GM12891 (cell line): ENCODE results near the gene RAB20.
"Not testable (repeated sequence)": the region's sequence is repeated elsewhere in the genome, so short reads cannot be mapped to it uniquely, and the experiment has no call there.

Experiments used
- DNase-seq: peaks from one replicate; pipeline ENCODE4 v3.0.0; 2011; ENCODE audit warnings: low spot score; ENCODE audit not compliant: insufficient read length
- FAIRE-seq: peaks from 2 replicates; lab custom pipeline; 2011; peaks lifted over from hg19 to GRCh38; lab: Jason Lieb, UNC
- PAX5 ChIP-seq: IDR thresholded peaks from 2 replicates; pipeline ENCODE4 v1.6.1; 2011; ENCODE audit warnings: low read length, moderate library complexity, mild to moderate bottlenecking; ENCODE audit not compliant: insufficient read depth, severe bottlenecking
- POLR2A ChIP-seq: IDR thresholded peaks from 2 replicates; pipeline ENCODE4 v1.6.1; 2011; ENCODE audit warnings: low read depth, low read length, control low read depth
- POLR2AphosphoS5 ChIP-seq: IDR thresholded peaks from 2 replicates; pipeline ENCODE4 v1.6.1; 2011; ENCODE audit warnings: low read depth, low read length, control low read depth
- POU2F2 ChIP-seq: IDR thresholded peaks from 2 replicates; pipeline ENCODE4 v1.6.1; 2011; ENCODE audit warnings: low read depth, mild to moderate bottlenecking, control low read depth, low read length, moderate library complexity
- SPI1 ChIP-seq: IDR thresholded peaks from 2 replicates; pipeline ENCODE4 v1.6.1; 2011; ENCODE audit warnings: low read depth, low read length, control low read depth
- TAF1 ChIP-seq: IDR thresholded peaks from 2 replicates; pipeline ENCODE4 v1.6.1; 2011; ENCODE audit warnings: low read depth, low read length, control low read depth

RAB20 gene

GRCh38 chr13:110501188-110501587 is 60.3 kb downstream of the RAB20 start:
- FAIRE-seq: no peak
- DNase-seq: no peak
- TF ChIP-seq TAF1: no peak
- no peak for TF ChIP-seq POLR2AphosphoS5
- TF ChIP-seq POLR2A: no peak

GRCh38 chr13:110500341-110500740 is 61.2 kb downstream of the RAB20 start:
- no peak for DNase-seq
- TF ChIP-seq POLR2AphosphoS5 (no peak), TAF1 (no peak), POLR2A (no peak)
- FAIRE-seq: no peak

GRCh38 chr13:110499621-110500281 is 61.8 kb downstream of the RAB20 start:
- FAIRE-seq: no peak
- TF ChIP-seq SPI1 (no peak), TAF1 (no peak), POU2F2 (no peak), POLR2AphosphoS5 (no peak), POLR2A (no peak), PAX5 (no peak)
- DNase-seq: no peak

GRCh38 chr13:110498765-110499164 is 62.8 kb downstream of the RAB20 start:
- DNase-seq (no peak), FAIRE-seq (no peak)
- TF ChIP-seq SPI1: no peak
- no peak for TF ChIP-seq POLR2A
- no peak for TF ChIP-seq POU2F2
- no peak for TF ChIP-seq TAF1
- TF ChIP-seq PAX5: no peak
- no peak for TF ChIP-seq POLR2AphosphoS5

- no peak for DNase-seq
- TF ChIP-seq POLR2AphosphoS5 (no peak), TAF1 (no peak), SPI1 (no peak), POLR2A (no peak), PAX5 (no peak), POU2F2 (no peak)
- FAIRE-seq: no peak
Observed at GRCh38 chr13:110498327-110498726, 63.2 kb downstream of the RAB20 start.

GRCh38 chr13:110497896-110498295 is 63.6 kb downstream of the RAB20 start:
- not testable (repeated sequence) for FAIRE-seq

GRCh38 chr13:110497003-110497402 is 64.5 kb downstream of the RAB20 start:
- DNase-seq: no peak
- peak; percentile 31 for FAIRE-seq
- TF ChIP-seq POLR2A: no peak
- no peak for TF ChIP-seq POLR2AphosphoS5
- no peak for TF ChIP-seq POU2F2
- no peak for TF ChIP-seq TAF1
- TF ChIP-seq PAX5: no peak
- no peak for TF ChIP-seq SPI1

More at GRCh38 chr13:110497896-110498295, 63.6 kb downstream of the RAB20 start:
- DNase-seq: not testable (repeated sequence)

- TF ChIP-seq TAF1 (no peak), POU2F2 (no peak), PAX5 (no peak)
- DNase-seq (no peak), FAIRE-seq (no peak)
Observed at GRCh38 chr13:110496281-110496680, 65.2 kb downstream of the RAB20 start.

GRCh38 chr13:110495881-110496280 is 65.6 kb downstream of the RAB20 start:
- FAIRE-seq (no peak), DNase-seq (no peak)
- TF ChIP-seq POLR2AphosphoS5 (no peak), POLR2A (no peak), TAF1 (no peak), POU2F2 (no peak), SPI1 (no peak), PAX5 (no peak)

- TF ChIP-seq TAF1: no peak
- TF ChIP-seq POLR2AphosphoS5: no peak
- TF ChIP-seq POU2F2: no peak
- no peak for TF ChIP-seq SPI1
- TF ChIP-seq POLR2A: no peak
- no peak for TF ChIP-seq PAX5
- DNase-seq (no peak), FAIRE-seq (no peak)
Observed at GRCh38 chr13:110495376-110495775, 66.1 kb downstream of the RAB20 start.

GRCh38 chr13:110493613-110494012 is 67.9 kb downstream of the RAB20 start:
- DNase-seq (no peak), FAIRE-seq (no peak)
- no peak for TF ChIP-seq POLR2AphosphoS5
- TF ChIP-seq PAX5: no peak
- TF ChIP-seq SPI1: no peak
- no peak for TF ChIP-seq POU2F2
- TF ChIP-seq TAF1: no peak
- no peak for TF ChIP-seq POLR2A
